Measurements from ENCODE around the gene ZNF529.

Gene ZNF529

DNA sequence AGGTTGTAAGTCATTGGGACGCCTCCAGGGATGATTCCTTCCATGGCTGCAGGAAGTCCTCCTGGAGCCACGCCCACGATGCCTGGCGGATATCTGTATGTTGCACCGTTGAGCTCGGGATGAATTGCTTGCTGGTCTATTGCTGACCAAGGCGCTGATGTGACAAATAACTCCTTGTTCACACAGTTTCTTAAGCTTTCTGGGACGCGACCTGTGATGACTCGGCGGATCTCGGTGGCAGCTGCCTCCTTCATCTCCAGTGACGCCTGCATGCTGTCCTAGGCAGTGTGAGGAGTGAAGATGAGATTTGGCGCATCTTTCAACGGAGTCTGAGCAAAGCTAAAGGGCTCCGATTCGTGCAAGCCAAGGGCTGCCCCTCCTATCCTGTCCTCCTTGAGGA lies 76.1 kb downstream of the ZNF529 start:
- no peak overlapping the region for H3K9ac ChIP-seq (ENCODE audit: low read depth, low read length)
- H3K9me3 ChIP-seq (replicated peaks; ENCODE audit: low read length): peaks cover 20% of the 10 kb centered on the region
- H3K27me3 ChIP-seq (ENCODE audit: control insufficient read depth, insufficient read depth, low read length): no peaks in the 10 kb centered on the region
- H3K4me2 ChIP-seq (ENCODE audit: low read length): no peak overlapping the region
- H3K4me1 ChIP-seq (ENCODE audit: control insufficient read depth, insufficient read depth, low read length): no peaks in the 10 kb centered on the region
- H3K4me3 ChIP-seq (ENCODE audit: low read length): no peak overlapping the region
- H3K36me3 ChIP-seq (ENCODE audit: insufficient read depth, low read length): no peaks in the 10 kb centered on the region

All from skeletal muscle satellite cell (primary cell).